Measurements from ENCODE around the gene NLRP7.

DNA sequence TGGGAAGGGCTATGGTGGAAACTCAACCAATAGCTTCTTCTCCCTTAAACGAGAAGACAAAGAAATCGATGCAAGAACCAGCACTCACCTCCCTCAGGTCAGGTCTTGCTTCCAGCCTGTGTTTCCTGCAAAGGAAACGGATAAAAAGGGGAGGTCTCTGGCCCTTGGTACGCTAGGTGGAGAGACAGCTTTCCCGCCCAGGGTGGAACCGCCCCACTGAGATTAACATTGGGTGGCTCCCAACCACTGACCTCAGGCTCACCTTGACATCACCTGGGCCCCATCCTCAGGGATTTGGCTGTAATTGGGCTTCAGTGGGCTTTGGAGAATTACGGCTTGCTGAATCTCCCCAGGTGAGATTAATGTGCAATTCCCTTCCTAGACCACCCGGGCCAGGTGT, at the start of gene NLRP7:
- TF ChIP-seq, protein P1, sequence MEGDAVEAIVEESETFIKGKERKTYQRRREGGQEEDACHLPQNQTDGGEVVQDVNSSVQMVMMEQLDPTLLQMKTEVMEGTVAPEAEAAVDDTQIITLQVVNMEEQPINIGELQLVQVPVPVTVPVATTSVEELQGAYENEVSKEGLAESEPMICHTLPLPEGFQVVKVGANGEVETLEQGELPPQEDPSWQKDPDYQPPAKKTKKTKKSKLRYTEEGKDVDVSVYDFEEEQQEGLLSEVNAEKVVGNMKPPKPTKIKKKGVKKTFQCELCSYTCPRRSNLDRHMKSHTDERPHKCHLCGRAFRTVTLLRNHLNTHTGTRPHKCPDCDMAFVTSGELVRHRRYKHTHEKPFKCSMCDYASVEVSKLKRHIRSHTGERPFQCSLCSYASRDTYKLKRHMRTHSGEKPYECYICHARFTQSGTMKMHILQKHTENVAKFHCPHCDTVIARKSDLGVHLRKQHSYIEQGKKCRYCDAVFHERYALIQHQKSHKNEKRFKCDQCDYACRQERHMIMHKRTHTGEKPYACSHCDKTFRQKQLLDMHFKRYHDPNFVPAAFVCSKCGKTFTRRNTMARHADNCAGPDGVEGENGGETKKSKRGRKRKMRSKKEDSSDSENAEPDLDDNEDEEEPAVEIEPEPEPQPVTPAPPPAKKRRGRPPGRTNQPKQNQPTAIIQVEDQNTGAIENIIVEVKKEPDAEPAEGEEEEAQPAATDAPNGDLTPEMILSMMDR (IDR thresholded peaks at IDR 0.05): no peak
- no peak for TF ChIP-seq SMC3 (IDR thresholded peaks at IDR 0.05)

Measured in A549 (cell line).